Fibroblast of pulmonary artery (primary cell): Measurements from ENCODE around the gene PYY.
"Not testable (repeated sequence)": the region's sequence is repeated elsewhere in the genome, so short reads cannot be mapped to it uniquely, and the experiment has no call there.

Experiments
- DNase-seq: peaks from one replicate; pipeline ENCODE4 v3.0.0-alpha.2; 2010; ENCODE audit warnings: low read depth
- H3K4me3 ChIP-seq: replicated peaks from 2 replicates; pipeline ENCODE4 v1.5.1; 2011; ENCODE audit warnings: low read depth, mild to moderate bottlenecking, control low read depth, low read length, moderate library complexity
- TF ChIP-seq, protein P1 (sequence below): IDR thresholded peaks from 2 replicates; pipeline ENCODE4 v1.5.1; 2011; ENCODE audit warnings: mild to moderate bottlenecking, control low read depth, low read length, inconsistent platforms; ENCODE audit errors: missing control alignments

The PYY gene

DNA sequence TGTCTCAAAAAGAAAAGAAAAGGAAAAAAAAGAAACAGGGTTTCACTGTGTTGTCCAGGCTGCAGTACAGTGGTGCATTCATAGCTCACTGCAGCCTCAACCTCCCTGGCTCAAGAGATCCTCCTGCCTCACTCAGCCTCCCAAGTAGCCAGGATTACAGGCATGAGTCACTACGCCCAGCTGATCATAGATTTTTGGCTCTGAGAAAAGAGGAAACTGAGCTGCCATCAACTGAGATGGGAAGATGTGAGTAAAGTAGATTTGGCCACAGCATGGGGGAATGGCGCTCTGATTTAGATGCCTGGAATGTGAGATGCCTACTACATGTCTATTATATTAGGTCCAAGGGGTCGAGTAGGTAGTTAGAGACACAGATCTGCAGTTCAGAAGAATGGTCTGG is 44.8 kb upstream of the PYY start:
- H3K4me3 ChIP-seq, result no peak overlapping the region
- TF ChIP-seq, protein P1, sequence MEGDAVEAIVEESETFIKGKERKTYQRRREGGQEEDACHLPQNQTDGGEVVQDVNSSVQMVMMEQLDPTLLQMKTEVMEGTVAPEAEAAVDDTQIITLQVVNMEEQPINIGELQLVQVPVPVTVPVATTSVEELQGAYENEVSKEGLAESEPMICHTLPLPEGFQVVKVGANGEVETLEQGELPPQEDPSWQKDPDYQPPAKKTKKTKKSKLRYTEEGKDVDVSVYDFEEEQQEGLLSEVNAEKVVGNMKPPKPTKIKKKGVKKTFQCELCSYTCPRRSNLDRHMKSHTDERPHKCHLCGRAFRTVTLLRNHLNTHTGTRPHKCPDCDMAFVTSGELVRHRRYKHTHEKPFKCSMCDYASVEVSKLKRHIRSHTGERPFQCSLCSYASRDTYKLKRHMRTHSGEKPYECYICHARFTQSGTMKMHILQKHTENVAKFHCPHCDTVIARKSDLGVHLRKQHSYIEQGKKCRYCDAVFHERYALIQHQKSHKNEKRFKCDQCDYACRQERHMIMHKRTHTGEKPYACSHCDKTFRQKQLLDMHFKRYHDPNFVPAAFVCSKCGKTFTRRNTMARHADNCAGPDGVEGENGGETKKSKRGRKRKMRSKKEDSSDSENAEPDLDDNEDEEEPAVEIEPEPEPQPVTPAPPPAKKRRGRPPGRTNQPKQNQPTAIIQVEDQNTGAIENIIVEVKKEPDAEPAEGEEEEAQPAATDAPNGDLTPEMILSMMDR, result no peak

DNA sequence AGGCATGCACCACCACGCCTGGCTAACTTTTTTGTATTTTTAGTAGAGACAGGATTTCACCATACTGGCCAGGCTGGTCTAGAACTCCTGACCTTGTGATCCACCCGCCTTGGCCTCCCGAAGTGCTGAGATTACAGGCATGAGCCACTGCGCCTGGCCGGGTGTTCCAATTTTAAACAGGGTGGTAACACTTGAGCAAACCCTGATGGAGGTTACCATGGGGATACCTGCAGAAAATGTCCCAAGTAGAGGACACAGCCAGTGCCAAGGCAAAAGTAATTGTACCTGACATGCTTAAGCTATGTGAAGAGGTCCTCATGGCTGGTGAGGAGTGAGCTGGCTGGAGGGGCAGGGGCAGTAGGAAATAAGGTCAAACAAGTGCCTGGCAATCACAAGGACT is 43.4 kb upstream of the PYY start:
- DNase-seq, H3K4me3 ChIP-seq: not testable (repeated sequence)

More for the DNA sequence above, 44.8 kb upstream of the PYY start:
- DNase-seq, result peak; percentile 61

DNA sequence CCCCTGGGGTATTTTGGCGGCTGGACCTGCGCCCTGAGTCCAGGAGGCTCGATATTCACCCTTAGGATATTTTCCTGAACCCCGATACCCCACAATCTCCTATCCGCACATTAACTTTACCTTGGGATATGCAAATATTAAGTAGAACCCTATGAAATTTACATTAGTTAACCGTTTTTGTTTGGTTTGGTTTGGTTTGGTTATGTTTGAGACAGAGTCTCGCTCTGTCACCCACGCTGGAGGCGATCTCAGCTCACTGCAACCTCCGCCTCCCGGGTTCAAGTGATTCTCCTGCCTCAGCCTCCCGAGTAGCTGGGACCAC is 41.4 kb upstream of the PYY start:
- no peak overlapping the region for H3K4me3 ChIP-seq
- no peak for DNase-seq
- TF ChIP-seq, protein P1, result no peak

GRCh38 chr17:43994272-43995149 is 40.8 kb upstream of the PYY start:
- peak; percentile 68 for DNase-seq
- TF ChIP-seq, protein P1, result peak; percentile 74
- peak overlapping the region; percentile 49 for H3K4me3 ChIP-seq

DNA sequence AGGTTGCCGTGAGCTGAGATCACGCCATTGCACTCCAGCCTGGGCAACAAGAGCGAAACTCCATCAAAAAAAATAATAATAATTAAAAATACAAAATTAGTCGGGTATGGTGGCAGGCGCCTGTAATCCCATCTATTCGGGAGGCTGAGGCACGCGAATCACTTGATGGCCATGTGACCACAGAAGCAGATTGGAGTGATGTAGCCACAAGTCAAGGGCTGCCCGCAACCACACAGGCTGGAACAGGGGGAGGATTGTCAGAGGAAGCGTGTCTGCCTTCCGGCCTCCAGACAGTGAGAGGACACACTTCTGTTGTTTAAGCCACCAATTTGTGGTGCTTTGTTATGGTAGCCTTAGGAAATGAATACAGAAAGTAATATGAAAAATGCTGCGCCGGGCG is 38.9 kb upstream of the PYY start:
- no peak overlapping the region for H3K4me3 ChIP-seq
- DNase-seq, result no peak
- TF ChIP-seq, protein P1, result no peak

- TF ChIP-seq, protein P1, result no peak
- no peak for DNase-seq
- no peak overlapping the region for H3K4me3 ChIP-seq
Observed at GRCh38 chr17:43988301-43988700, 34.6 kb upstream of the PYY start.

- TF ChIP-seq, protein P1, result no peak
- DNase-seq, result no peak
Observed at GRCh38 chr17:43987131-43988021, 33.6 kb upstream of the PYY start.

More at GRCh38 chr17:43987131-43988021, 33.6 kb upstream of the PYY start:
- no peak overlapping the region for H3K4me3 ChIP-seq
